Neural crest cell (in vitro differentiated cells): ENCODE data around the gene ATP2B3. TPM values are rescaled to one million over a fixed set of nuclear protein-coding genes. Genes with fewer than 3 reads are reported as not detected.

Experiments used
- DNase-seq: peaks from one replicate; pipeline ENCODE4 v3.0.0; 2021; ENCODE audit warnings: low read depth, mixed read lengths, low spot score
- H3K27ac Mint-ChIP-seq: one replicate; pipeline ENCODE4 v1.8.0; 2021; ENCODE audit warnings: mild to moderate bottlenecking, mixed read lengths; ENCODE audit not compliant: unreplicated experiment
- H3K27me3 Mint-ChIP-seq: 2 replicates; pipeline ENCODE4 v1.8.0; 2021; ENCODE audit warnings: low read depth, mild to moderate bottlenecking, mixed read lengths
- H3K36me3 Mint-ChIP-seq: 2 replicates; pipeline ENCODE4 v1.8.0; 2021; ENCODE audit warnings: low read depth, mild to moderate bottlenecking, mixed read lengths
- H3K4me1 Mint-ChIP-seq: 2 replicates; pipeline ENCODE4 v1.8.0; 2021; ENCODE audit warnings: mixed read lengths
- H3K4me3 Mint-ChIP-seq: one replicate; pipeline ENCODE4 v1.8.0; 2021; ENCODE audit warnings: mild to moderate bottlenecking, mixed read lengths
- H3K9me3 Mint-ChIP-seq: 2 replicates; pipeline ENCODE4 v1.8.0; 2021; ENCODE audit warnings: mixed read lengths
- total RNA-seq: library from RNA; stranded (reverse); gene quantifications from 2 replicates; pipeline ENCODE4 v1.2.1, GENCODE V29; 2021
- TF ChIP-seq, protein P1 (sequence below): fragments of 200-600 bp; sonication (generic); conservative IDR thresholded peaks from 2 replicates; pipeline ENCODE4 v1.5.0; 2021; ENCODE audit warnings: antibody characterized with exemption, mild to moderate bottlenecking

ATP2B3 gene
- total RNA-seq, 1 donor from 2014 or later = 0.05 TPM

DNA sequence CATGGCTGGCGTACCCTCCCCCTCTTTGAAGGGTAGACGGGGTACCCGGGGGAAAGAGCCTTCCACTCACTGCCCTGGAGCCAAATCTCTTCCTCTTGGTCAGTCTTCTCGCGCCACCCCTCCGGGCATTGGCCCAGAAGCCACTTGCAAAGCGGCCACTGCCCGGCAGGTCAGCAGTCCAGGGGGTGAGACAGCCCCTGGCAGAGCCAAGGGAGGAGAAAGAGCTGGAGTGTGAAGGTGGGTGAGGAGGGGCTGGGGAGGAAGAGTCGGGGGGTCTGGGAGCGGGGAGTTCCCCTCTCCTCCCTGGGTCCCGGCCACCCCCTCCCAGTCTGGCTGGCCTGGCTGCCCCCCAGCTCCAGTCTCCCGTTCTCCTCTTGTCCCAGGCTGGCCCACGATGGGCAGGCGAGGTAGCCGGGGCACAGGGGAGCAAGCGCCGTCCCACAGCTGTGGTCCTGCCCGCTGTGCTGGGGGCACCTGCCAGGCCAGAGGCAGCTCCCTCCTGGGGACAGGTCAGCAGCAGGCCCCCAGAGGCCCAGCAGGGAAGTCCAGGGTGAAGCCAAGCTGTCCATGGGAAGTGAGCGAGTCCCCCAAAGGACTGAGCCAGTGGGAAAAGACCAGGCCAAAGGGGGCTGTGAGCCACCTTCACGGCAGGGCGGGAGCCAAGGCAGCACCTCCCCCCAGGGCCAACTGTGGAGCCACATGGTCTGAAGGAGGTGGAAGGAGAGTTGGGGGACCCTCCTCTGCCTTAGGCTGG lies 108.0 kb downstream of the ATP2B3 start:
- Mint-ChIP-seq H3K27me3 (no peaks in the 10 kb centered on the region), H3K36me3 (no peaks in the 10 kb centered on the region), H3K9me3 (no peaks in the 10 kb centered on the region), H3K4me3 (no peak overlapping the region), H3K27ac (no peak overlapping the region), H3K4me1 (no peaks in the 10 kb centered on the region)
- TF ChIP-seq, protein P1, sequence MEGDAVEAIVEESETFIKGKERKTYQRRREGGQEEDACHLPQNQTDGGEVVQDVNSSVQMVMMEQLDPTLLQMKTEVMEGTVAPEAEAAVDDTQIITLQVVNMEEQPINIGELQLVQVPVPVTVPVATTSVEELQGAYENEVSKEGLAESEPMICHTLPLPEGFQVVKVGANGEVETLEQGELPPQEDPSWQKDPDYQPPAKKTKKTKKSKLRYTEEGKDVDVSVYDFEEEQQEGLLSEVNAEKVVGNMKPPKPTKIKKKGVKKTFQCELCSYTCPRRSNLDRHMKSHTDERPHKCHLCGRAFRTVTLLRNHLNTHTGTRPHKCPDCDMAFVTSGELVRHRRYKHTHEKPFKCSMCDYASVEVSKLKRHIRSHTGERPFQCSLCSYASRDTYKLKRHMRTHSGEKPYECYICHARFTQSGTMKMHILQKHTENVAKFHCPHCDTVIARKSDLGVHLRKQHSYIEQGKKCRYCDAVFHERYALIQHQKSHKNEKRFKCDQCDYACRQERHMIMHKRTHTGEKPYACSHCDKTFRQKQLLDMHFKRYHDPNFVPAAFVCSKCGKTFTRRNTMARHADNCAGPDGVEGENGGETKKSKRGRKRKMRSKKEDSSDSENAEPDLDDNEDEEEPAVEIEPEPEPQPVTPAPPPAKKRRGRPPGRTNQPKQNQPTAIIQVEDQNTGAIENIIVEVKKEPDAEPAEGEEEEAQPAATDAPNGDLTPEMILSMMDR = no peak
- DNase-seq = no peak

DNA sequence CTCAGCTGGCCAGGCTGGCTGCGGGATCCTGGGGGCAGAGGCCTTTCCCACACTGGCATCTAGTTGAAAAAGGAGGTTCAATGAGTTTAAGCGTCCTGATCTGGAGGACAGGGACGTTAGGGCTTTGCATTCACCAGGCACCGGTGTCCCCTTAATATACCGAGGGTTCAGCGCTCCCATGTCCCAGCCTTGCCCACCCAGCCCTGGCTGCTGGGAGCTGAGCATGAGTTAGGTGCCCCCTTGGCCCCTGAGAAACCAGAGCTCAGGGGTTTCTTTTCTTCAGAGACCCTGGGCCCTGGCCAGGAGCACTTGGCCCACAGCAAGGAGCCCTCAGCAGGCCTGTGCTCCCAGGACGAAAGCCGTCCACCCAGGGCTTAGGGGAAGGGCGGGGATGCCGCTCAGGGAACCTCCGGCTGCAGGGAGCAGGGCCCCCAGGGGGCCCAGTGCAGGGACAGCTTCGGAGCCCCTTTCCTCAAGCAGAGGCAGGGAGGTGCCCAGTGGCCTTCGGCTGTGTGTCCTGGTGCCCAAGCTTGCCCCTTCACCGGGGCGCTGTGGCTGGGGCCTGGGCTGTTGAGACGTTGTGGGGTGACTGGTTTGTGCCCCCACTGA lies 108.7 kb downstream of the ATP2B3 start:
- Mint-ChIP-seq H3K4me1 (no peaks in the 10 kb centered on the region), H3K36me3 (peaks cover 2% of the 10 kb centered on the region), H3K27me3 (no peaks in the 10 kb centered on the region), H3K4me3 (no peak overlapping the region), H3K27ac (no peak overlapping the region), H3K9me3 (peaks cover 3% of the 10 kb centered on the region)
- no peak for DNase-seq
- TF ChIP-seq, protein P1 = no peak

DNA sequence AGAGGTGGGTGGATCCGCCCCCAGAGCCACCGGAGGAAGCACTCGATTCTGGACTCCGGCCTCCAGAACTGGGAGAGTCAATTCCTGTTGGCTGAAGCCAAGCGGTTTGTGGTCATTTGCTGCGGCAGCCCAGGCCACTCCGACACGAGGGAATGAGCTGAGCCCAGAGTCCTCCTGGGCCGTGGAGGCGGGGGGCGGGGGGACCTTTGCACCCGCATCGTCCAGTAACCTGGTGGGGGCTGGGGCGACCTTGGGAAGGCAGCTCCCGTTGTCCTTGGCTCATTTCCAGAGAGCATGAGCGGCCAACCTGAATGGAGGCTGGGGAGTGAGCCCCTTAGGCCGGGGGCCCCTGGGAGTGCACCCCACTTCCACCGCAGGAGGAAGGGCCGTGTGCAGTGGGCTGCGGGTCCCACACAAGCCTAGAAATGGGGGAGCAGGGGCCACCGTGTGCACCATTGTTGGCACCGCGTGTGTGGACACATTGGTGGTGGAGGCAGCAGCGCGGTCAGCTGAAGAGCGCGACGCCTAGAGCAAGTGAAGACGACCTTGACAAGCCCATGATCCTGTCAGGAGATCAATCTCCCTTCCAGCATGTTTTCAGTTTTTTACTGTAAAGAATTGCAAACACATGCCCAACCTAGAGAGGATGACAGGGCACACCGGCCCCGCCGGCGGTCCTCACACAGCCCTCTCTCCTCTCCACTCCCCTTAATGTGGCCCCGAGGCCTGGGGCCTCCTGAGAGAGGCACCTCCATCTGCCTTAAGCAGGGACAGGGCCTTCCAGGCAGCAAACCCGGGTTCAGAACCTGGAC lies 109.6 kb downstream of the ATP2B3 start:
- H3K4me1 Mint-ChIP-seq = no peaks in the 10 kb centered on the region
- H3K9me3 Mint-ChIP-seq = peaks cover 5% of the 10 kb centered on the region
- H3K36me3 Mint-ChIP-seq = peaks cover 4% of the 10 kb centered on the region
- TF ChIP-seq, protein P1 = no peak
- H3K4me3 Mint-ChIP-seq = no peak overlapping the region
- H3K27ac Mint-ChIP-seq = no peak overlapping the region
- H3K27me3 Mint-ChIP-seq = no peaks in the 10 kb centered on the region
- DNase-seq = no peak

DNA sequence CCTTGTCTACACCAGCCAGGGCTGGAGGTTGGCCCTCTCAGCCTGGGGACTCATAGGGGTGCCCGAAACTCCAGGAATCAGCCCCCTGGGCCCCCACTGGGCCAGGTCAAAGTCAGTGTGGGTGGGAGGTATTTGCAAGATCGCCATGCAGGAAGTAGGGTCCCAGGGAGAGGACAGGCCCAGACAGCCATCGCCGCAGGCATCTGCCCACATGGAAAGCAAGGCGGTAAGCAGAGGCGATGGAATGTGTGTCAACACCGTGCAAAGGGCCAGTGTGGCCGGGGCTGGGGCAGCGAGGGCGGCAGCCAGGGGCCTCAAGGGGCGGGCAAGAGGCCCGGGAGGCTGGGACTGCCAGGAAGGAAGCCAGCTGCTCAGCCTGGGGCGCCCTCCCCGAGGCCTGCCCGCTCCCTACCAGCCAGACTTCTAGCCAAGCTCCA lies 110.3 kb downstream of the ATP2B3 start:
- DNase-seq = no peak
- Mint-ChIP-seq H3K9me3 (peaks cover 5% of the 10 kb centered on the region), H3K4me3 (no peak overlapping the region)

DNA sequence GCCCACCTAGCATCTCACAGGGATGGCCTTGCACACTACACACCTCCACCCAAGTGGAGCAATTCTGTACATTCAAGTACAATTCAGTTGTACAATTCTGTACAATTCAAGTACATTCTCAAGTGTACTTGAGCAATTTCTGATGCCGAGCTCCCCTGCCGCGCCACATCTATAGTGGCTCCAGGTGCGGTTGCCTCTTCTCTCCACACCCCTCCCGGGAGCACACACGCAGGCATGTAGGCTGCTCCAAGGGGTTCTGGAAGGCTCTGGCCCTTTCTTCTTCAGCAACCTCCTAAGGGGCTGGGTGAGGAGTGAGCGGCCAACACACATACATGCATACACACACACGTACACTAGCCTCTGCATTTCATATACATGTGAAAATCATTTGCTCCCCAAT lies 110.7 kb downstream of the ATP2B3 start:
- peaks cover 4% of the 10 kb centered on the region for H3K36me3 Mint-ChIP-seq
- H3K4me1 Mint-ChIP-seq = no peaks in the 10 kb centered on the region
- H3K4me3 Mint-ChIP-seq = no peak overlapping the region
- H3K9me3 Mint-ChIP-seq = peaks cover 5% of the 10 kb centered on the region
- no peaks in the 10 kb centered on the region for H3K27me3 Mint-ChIP-seq
- DNase-seq = no peak
- TF ChIP-seq, protein P1 = no peak
- H3K27ac Mint-ChIP-seq = no peak overlapping the region

More for the DNA sequence above, 110.3 kb downstream of the ATP2B3 start:
- Mint-ChIP-seq H3K36me3 (peaks cover 4% of the 10 kb centered on the region), H3K4me1 (no peaks in the 10 kb centered on the region), H3K27me3 (no peaks in the 10 kb centered on the region), H3K27ac (no peak overlapping the region)
- TF ChIP-seq, protein P1 = no peak
